Lower lobe of right lung (tissue), 2 donors: ENCODE data around the gene LAMA3. TPM values are rescaled to one million over a fixed set of nuclear protein-coding genes. Genes with fewer than 3 reads are reported as not detected.

Experiments used
- ATAC-seq, 2 donors: fragments of 200-7000 bp; cut with Tn5 transposase; one replicate each; pipeline ENCODE4 v1.9.1; 2020 to 2022; ENCODE audit warnings: mild to moderate bottlenecking in 2 of 2, moderate library complexity in 2 of 2
- DNase-seq: peaks from one replicate; pipeline ENCODE4 v3.0.0-alpha.2; 2020
- H3K27ac ChIP-seq: fragments of 200-600 bp; one replicate; pipeline ENCODE4 v1.8.0; 2022
- H3K27me3 ChIP-seq: fragments of 200-600 bp; one replicate; pipeline ENCODE4 v1.8.0; 2022; ENCODE audit warnings: low read depth
- H3K36me3 ChIP-seq: fragments of 200-600 bp; one replicate; pipeline ENCODE4 v1.8.0; 2022; ENCODE audit warnings: mild to moderate bottlenecking
- H3K4me1 ChIP-seq: fragments of 200-600 bp; one replicate; pipeline ENCODE4 v1.8.0; 2022
- H3K4me3 ChIP-seq: fragments of 200-600 bp; one replicate; pipeline ENCODE4 v1.8.0; 2022; ENCODE audit warnings: mild to moderate bottlenecking
- H3K9me3 ChIP-seq: fragments of 200-600 bp; one replicate; pipeline ENCODE4 v1.8.0; 2022
- CTCF ChIP-seq: fragments of 200-600 bp; IDR thresholded peaks from one replicate; pipeline ENCODE4 v1.8.0; 2022; ENCODE audit warnings: antibody characterized with exemption, mild to moderate bottlenecking
- intact Hi-C: fragments of 100-400 bp; cut with DNase I; formaldehyde crosslinking; loops from one replicate; pipeline ENCODE4 v1.11.0; 2022
- total RNA-seq: library from RNA; stranded (reverse); fragmentation: NEBNext Ultra II Directional; extraction: Animal tissue kit (Norgen Biotek cat#: 25700); gene quantifications from one replicate; pipeline ENCODE4 v1.2.1, GENCODE V29; 2021
- donor health status: DM: no; HTN: yes; CAD: no; lungs with severe emphysema.

The LAMA3 gene
- total RNA-seq, 1 donor from 2014 or later = 89.1 TPM

- Histone ChIP-seq H3K9me3 (no peaks in the 10 kb centered on the region), H3K27me3 (no peaks in the 10 kb centered on the region), H3K36me3 (no peaks in the 10 kb centered on the region), H3K27ac (no peak overlapping the region), H3K4me1 (peaks cover 15% of the 10 kb centered on the region), H3K4me3 (no peak overlapping the region)
- DNase-seq (no peak), ATAC-seq (no peak)
- no peak for TF ChIP-seq CTCF
- intact Hi-C loops = no loop called here
These were observed 279.7 kb downstream of the LAMA3 start for GRCh38 chr18:23968638-23969604.

- Histone ChIP-seq H3K9me3 (no peaks in the 10 kb centered on the region), H3K4me1 (peaks cover 15% of the 10 kb centered on the region), H3K4me3 (no peak overlapping the region), H3K36me3 (no peaks in the 10 kb centered on the region), H3K27ac (no peak overlapping the region), H3K27me3 (no peaks in the 10 kb centered on the region)
- peak in 1 of 2 donors; percentile 46 for ATAC-seq
- intact Hi-C loops = no loop called here
- DNase-seq = no peak
- TF ChIP-seq CTCF = no peak
These were observed 280.4 kb downstream of the LAMA3 start for GRCh38 chr18:23969664-23970063.

- DNase-seq (no peak), ATAC-seq (peak; percentile 21 to 51)
- no peak overlapping the region for H3K27ac ChIP-seq
- no peaks in the 10 kb centered on the region for H3K27me3 ChIP-seq
- intact Hi-C loops = no loop called here
- no peaks in the 10 kb centered on the region for H3K36me3 ChIP-seq
- TF ChIP-seq CTCF = no peak
- H3K9me3 ChIP-seq = no peaks in the 10 kb centered on the region
- no peak overlapping the region for H3K4me3 ChIP-seq
- H3K4me1 ChIP-seq = peaks cover 15% of the 10 kb centered on the region
These were observed 281.2 kb downstream of the LAMA3 start for GRCh38 chr18:23970161-23971096.

GRCh38 chr18:23971097-23971440 is 281.8 kb downstream of the LAMA3 start:
- intact Hi-C loops = no loop called here
- no peak overlapping the region for H3K27ac ChIP-seq
- peaks cover 15% of the 10 kb centered on the region for H3K4me1 ChIP-seq
- ATAC-seq (no peak), DNase-seq (no peak)
- H3K9me3 ChIP-seq = no peaks in the 10 kb centered on the region
- H3K27me3 ChIP-seq = no peaks in the 10 kb centered on the region
- no peaks in the 10 kb centered on the region for H3K36me3 ChIP-seq
- H3K4me3 ChIP-seq = no peak overlapping the region
- no peak for TF ChIP-seq CTCF

GRCh38 chr18:23971666-23972230 is 282.5 kb downstream of the LAMA3 start:
- no peaks in the 10 kb centered on the region for H3K27me3 ChIP-seq
- no peaks in the 10 kb centered on the region for H3K36me3 ChIP-seq
- ATAC-seq = no peak
- no peak overlapping the region for H3K4me3 ChIP-seq
- peaks cover 15% of the 10 kb centered on the region for H3K4me1 ChIP-seq
- intact Hi-C loops = no loop called here
- no peaks in the 10 kb centered on the region for H3K9me3 ChIP-seq
- DNase-seq = no peak
- H3K27ac ChIP-seq = no peak overlapping the region
- TF ChIP-seq CTCF = no peak
